HG03460 (cell line): Measurements from ENCODE around the gene METRNL.
"Not testable (repeated sequence)": the region's sequence is repeated elsewhere in the genome, so short reads cannot be mapped to it uniquely, and the experiment has no call there.

Experiments used
- ATAC-seq: cut with Tn5 transposase; IDR thresholded peaks from one replicate; pipeline ENCODE4 v1.9.1; 2021; ENCODE audit not compliant: unreplicated experiment

METRNL gene, protein sequence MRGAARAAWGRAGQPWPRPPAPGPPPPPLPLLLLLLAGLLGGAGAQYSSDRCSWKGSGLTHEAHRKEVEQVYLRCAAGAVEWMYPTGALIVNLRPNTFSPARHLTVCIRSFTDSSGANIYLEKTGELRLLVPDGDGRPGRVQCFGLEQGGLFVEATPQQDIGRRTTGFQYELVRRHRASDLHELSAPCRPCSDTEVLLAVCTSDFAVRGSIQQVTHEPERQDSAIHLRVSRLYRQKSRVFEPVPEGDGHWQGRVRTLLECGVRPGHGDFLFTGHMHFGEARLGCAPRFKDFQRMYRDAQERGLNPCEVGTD

DNA sequence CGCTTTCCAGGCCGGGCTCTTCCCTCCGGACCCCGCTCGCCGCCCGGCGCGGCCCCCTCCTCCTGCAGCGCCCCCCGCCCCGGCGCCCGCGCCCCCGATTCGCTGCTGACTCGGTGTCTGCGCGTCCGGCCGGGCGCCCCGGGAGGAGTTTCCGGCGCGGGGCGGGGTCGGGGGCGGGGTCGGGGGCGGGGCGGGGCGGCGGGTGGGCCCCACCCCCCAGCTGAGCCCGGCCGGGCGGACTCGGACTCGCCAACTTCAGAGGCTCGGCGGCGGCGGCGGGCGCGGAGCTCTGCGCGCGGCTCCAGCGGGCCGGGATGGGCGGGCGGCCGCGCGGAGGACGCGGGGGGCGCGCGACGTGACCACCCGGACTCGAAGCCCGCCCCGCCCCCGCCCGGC is at the start of gene METRNL:
METRNL (plus strand) TSS at position 258 of the 396 bp plus-strand sequence. CDS start 207 bp downstream, outside the sequence.
- peak; percentile 53 for ATAC-seq

DNA sequence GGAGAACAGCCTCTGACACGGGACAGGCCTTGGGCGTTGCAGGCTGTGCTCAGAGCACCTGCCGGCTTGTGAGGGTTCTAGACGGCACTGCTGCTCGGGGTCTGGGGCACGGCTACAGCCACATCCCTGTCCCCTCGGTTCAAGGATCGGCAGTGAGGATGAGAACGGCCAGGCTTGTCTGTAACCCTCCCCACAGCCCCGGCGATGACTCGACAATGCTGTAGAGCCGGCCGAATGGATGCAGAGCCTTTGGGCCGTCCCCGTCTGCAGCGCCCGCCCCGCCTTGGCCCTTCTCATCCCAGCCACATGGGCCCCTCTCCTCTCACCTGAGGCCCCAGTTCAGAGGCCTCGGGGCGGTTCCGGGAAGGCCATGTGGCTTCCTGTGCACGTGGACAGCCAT is 49.0 kb upstream of the METRNL start:
- ATAC-seq = no peak

DNA sequence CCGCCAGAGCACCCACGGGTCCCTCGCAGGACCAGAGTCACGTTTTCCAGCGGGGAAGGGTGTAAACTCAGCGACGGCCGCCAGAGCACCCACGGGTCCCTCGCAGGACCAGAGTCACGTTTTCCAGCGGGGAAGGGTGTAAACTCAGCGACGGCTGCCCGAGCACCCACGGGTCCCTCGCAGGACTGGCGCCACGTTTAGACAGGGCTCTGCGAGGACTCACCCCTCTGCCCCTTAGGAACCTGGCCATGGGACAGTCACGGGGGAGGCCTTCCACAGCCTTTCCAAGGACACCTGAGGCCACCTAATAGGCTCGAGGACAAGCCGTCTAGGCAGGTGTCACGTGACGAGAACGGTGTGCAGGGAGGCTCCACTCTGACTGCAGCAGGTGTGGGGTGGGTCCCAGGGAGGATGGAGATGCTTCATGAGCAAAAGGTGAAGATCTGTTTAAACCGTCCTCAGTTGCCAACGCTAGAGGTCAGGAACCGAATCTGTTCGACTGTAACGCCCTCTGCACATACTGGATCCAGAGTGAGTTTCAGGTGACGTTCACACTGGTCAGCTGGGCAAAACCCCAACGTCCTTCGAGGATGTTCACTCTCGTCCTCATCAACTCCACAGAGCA is 48.0 kb upstream of the METRNL start:
- ATAC-seq = no peak

DNA sequence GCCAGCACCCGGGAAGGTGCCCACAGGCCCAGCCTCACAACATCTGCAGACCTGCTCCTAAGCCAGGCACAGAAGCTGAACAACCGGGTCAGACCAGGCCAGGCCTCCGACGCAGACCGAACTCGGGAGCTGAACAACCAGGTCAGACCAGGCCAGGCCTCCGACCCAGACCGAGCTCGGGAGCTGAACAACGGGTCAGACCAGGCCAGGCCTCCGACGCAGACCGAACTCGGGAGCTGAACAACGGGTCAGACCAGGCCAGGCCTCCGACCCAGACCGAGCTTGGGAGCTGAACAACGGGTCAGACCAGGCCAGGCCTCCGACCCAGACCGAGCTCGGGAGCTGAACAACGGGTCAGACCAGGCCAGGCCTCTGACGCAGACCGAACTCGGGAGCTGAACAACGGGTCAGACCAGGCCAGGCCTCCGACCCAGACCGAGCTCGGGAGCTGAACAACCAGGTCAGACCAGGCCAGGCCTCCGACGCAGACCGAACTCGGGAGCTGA is 47.4 kb upstream of the METRNL start:
- not testable (repeated sequence) for ATAC-seq

DNA sequence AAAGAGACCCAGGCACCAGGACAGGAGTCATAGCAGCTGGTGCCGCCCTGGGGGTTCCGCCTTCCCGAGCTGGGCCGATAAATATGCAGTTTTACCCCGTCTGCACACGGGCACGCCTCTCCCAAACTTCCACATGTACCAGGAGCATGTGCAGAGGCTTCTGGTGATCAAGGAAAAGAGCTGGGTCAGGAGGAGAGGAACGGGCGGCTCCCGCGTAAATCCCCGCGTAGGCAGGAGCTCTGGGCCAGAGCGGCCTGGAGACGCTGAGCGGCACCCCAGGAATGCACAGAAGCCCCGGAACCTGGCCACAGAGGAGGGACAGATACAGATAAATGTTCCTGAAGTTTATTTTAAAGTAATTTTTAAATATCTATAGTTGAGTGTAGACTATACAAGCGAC is 46.6 kb upstream of the METRNL start:
- ATAC-seq = no peak

DNA sequence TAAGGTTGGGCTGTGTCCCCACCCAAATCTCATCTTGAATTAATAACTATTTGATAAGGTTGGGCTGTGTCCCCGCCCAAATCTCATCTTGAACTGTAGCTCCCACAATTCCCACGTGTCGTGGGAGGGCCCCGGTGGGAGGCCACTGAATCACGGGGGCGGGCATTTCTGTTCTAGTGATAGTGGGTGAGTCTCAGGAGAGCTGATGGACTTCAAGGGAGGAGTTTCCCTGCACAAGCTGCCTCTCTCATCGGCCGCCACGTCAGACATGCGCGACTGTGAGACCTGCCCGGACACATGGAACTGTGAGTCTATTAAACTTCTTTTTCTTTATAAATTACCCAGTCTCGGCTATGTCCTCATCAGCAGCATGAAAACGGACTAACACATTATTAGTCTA is 44.9 kb upstream of the METRNL start:
- no peak for ATAC-seq

DNA sequence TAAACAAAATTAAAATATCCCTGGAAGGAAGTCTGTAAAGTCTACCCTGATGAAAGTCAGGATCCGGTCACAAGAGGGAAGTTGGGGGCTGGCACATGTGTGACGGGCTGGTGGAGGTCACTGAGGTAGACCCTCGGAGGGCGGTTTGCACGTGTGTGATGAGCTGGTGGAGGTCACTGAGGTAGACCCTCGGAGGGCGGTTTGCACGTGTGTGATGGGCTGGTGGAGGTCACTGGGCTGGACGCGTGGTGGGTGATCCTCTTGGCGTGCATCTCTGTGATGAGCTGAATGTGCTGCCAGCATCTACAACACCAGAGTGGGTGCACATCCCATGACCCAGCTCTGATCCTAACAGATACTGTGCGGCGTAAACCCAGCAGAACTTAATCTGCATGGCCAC is 43.7 kb upstream of the METRNL start:
- ATAC-seq = no peak

DNA sequence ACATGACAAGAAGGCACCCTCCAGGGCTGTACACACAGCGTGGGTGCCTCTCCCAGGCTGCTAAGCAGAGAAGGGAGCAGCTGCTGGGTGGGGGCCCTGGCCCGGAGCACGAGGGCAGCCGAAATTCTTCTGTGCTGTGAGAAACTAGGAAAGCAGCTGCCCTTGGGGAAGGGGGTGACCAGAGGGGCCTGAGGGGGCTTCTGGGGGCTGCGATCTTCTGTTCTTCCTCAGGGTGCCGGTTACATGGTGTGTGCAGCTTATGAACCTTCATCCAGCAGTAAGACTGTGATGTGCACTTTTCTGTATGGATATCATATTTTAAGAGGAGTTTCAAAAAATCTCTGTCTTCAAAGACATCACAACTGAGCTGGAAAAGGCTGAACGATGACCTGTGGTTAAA is 43.2 kb upstream of the METRNL start:
- ATAC-seq = no peak

DNA sequence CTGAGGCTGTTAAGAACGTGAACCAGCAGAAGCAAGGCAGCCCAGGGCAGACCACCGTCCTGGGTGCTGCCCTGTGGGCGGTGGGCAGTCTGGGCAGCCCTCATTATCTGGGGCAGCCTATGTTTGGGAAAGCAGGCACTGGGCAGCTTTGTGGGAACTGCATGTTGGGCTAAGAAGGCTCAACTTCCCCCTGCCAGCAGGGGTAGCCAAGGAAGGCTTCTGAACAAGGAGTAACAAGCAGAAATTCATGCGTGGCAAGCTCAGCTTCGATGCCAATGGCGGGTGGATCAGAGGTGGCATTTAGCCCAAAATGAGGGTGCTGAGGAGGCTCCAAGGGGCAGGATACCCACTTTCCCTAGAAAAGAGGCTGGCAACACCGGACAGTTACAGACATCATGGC is 42.7 kb upstream of the METRNL start:
- ATAC-seq = no peak

DNA sequence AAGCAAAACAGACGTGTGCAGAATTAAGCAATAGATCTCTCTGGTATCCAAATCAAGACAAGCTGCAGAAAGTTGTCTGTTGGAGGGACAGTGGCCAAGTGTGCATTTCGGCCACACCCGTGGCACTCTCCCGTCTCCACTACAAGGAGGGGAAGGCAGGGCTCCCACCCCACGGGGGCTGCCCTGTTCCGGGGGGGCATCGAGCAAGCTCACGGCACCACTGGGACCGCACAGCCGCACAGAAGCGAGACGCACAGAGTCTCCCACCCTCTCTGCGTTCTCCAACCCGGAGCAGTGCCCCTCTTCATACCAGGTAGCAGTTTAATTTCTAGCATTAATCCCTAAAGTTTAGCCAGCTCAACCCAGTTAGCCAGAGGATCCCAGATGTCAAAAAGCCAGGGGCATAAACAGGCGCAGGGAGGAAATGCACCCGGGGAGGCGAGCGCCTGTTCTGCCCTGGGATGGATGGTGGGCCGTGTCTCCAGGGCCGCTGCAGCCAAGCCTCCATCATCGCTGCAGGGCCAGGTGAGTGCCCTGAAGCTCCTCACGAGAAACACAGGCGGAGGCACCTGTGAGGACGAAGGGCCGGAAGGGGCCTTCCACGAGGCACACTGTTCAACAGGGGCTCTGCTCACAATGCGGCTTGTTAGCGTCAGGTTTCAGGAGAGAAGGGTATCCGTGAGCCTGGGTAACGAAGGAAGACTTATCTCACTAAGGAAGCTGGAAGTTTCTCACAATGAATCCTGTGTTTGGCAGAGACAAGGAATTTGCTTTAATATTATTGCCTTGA is 42.1 kb upstream of the METRNL start:
- ATAC-seq = no peak

DNA sequence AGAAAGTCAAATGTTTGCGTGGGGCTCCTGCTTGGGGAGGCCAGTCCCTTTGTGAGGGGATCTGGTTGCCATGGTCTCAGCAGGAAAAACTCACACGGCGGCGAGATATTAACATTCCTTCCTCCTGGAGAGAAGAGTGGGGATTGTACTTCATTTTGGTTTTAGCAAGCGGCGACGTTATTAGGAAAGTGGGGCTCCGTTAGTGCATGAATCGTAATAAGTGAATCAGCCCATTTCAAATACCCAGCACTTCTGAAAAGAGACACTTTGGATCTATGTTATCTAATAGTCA is 41.6 kb upstream of the METRNL start:
- ATAC-seq = no peak

DNA sequence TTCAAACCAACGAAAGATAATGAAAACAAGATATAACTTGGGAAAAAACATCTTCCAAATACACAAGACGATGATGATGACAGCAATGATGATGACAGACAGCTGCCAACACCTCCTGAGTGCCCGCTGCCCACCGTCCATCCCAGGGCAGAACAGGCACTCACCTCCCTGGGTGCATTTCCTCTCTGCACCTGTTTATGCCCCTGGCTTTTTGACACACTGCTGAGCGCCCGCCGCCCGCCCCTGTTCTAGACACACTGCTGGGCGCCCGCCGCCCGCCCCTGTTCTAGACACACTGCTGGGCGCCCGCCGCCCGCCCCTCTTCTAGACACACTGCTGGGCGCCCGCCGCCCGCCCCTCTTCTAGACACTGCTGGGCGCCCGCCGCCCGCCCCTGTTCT is 40.4 kb upstream of the METRNL start:
- not testable (repeated sequence) for ATAC-seq

DNA sequence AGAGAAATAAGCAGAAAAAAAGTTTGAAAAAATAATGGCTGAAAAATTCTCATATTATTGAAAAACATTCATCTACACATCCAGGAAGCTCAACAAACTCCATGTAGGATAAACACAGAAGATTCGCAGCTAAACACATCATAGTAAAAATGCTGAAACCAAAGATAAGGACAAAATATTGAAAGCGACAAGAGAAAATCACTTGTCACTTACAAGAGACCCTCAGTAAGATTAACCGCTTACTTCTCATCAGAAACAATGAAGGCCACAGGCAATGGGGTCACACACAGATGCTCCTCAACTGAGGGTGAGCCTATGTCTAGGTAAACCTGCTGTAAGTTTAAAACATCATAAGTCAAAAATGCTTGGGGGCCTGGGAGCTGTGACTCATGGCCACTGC is 38.1 kb upstream of the METRNL start:
- ATAC-seq = no peak

DNA sequence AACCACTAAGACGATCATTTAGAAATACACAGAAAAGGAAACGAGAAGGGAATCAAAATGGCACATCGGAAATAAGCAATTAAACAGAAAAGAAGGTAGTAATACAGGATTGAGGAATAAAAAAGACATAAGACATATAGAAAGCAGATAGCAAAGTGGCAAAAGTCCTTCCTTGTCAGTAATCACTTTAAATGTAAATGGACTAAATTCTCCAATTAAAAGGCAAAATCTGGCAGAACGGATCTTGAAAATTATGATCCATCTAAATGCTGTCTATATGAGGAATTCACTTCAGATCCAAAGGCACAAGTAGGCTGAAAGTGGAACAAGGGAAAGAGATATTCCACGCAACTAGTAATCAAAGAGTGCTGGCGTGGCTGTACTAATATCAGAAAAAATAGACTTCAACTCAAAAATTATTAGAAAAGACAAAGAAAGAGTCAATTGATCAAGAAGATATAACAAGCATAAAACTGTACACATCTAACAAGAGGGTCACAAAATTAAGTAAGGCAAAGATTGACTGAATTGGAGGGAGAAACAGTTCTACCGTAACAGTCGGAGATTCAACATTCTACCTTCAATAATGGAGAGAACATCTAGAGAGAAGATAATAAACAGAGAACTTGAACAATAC is 36.8 kb upstream of the METRNL start:
- no peak for ATAC-seq

DNA sequence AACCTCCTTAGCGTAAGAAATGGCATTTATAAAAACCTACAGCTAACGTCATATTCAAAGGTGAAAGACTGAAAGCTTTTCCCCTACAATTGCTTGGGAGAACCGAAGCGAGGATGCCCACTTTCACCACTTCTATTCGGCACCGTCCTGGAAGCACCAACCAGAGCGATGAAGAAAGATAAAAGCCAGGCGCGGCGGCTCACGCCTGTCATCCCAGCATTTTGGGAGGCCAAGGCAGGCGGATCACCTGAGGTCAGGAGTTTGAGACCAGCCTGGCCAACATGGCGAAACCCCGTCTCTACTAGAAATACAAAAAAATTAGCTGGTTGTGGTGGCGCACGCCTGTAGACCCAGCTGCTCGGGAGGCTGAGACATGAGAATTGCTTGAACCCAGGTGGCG is 34.9 kb upstream of the METRNL start:
- ATAC-seq = not testable (repeated sequence)

DNA sequence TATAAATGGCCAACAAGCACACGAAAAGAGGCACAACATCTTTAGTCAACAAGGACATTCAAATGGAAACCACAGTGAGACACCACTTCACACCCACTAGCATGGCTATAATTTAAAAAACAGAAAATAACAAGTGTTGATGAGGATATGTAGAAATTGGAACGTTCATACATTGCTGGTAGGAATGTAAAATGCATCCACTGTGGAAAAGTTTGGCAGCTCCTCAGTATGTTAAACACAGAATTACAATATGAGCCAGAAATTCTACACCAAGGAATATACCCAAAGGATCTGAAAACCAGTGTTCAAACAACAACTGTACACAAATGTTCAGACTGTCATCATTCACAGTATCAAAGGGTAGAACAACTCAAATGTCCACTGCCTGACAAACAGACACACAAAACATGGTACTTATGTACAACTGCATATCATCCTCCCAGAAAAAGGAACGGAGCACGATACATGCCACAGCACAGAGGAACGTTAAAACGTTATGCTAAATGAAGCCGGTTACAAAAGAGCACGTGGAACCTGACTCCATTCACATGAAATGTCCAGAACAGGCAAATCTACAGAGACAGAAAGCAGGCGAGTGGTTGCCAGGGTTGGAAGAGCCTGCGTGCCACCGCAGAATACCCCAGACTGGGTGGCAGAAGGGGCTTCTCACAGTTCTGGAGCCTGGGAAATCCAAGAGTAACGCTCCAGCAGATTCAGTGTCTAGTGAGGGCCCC is 32.8 kb upstream of the METRNL start:
- ATAC-seq = no peak

DNA sequence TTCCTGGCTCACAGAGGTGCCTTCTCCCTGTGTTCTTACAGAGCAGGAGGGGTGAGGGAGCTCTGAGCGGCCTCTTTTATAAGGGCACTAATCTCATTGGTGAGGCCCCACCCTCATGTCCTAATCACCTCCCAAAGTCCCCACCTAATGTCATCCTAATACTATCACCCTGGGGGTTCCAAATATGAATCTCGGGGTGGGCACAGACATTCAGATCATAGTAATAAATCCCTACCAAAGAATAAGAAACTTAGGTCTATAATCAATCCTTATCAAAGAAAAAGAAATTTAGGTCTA is 32.3 kb upstream of the METRNL start:
- ATAC-seq = no peak

DNA sequence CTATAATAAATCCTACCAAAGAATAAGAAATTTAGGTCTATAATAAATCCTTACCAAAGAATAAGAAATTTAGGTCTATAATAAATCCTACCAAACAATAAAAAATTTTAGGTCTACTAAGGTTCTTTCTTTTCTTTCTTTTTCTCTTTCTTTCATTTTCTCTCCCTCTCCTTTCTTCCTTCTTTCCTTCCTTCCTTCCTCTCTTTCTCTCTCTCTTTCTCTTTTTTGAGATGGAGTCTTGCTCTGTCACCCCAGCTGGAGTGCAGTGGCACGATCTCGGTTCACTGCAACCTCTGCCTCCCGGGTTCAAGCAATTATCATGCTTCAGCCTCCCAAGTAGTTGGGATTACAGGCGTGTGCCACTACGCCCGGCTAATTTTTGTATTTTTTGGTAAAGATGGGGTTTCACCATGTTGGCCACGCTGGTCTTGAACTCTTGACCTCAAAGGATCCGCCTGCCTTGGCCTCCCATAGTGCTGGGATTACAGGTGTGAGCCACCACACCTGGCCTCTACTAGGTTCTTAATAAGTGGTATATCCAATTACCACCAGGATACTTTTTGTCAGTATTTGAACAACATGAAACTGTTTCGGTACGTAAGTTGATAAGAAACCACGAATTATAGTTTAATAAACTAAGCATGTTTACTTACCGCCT is 31.5 kb upstream of the METRNL start:
- not testable (repeated sequence) for ATAC-seq

DNA sequence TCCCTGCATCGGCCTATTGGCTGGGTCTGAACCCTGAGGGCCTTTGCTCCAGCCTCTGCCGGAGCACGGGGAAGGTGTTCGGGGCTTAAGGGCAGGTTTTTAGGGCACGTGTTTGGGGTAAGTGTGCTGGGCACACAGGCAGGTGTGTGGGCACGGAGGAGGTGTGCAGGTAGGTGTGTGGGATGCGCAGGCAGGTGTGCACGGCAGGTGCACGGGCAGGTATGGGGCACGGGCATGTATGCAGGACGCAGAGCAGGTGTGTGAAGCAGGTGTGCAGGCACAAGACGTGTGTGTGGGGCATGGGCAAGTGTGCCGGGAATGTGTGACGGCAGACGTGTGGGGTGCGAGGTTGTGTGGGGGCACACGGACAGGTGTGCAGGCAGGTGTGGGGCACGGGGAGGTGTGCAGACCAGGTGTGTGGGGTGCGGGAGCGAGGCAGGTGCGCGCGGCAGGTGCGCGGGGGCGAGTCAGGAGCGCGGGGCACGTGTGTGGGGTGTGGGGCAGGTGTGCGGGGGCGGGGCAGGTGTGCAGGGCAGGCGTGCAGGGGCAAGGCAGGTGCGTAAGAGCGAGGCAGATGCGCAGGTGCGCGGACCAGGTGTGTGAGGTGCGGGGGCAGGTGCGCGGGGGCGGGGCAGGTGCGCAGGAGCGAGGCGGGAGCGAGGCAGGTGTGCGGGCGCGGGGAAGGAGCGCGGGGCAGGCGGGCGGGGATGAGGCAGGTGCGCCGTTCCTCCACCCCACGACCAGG is 28.6 kb upstream of the METRNL start:
- ATAC-seq = no peak
